ENCODE measurements around the gene SCFD2. TPM values are rescaled to one million over a fixed set of nuclear protein-coding genes. Genes with fewer than 3 reads are reported as not detected.
"Not testable (repeated sequence)": the region's sequence is repeated elsewhere in the genome, so short reads cannot be mapped to it uniquely, and the experiment has no call there.

SCFD2 gene
- total and polyA plus RNA-seq, 12 donors = 2.9 to 15.0 (median 9.7) TPM

- Histone ChIP-seq H3K4me3 (no peak overlapping the region), H3K9me3 (peaks cover 0 to 5% (median 0%) of the 10 kb centered on the region in 11 donors), H3K27ac (no peak overlapping the region), H3K36me3 (no peaks in the 10 kb centered on the region), H3K4me1 (no peaks in the 10 kb centered on the region), H3K27me3 (no peaks in the 10 kb centered on the region)
- ATAC-seq (no peak), DNase-seq (no peak)
- TF ChIP-seq, protein P1, sequence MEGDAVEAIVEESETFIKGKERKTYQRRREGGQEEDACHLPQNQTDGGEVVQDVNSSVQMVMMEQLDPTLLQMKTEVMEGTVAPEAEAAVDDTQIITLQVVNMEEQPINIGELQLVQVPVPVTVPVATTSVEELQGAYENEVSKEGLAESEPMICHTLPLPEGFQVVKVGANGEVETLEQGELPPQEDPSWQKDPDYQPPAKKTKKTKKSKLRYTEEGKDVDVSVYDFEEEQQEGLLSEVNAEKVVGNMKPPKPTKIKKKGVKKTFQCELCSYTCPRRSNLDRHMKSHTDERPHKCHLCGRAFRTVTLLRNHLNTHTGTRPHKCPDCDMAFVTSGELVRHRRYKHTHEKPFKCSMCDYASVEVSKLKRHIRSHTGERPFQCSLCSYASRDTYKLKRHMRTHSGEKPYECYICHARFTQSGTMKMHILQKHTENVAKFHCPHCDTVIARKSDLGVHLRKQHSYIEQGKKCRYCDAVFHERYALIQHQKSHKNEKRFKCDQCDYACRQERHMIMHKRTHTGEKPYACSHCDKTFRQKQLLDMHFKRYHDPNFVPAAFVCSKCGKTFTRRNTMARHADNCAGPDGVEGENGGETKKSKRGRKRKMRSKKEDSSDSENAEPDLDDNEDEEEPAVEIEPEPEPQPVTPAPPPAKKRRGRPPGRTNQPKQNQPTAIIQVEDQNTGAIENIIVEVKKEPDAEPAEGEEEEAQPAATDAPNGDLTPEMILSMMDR (IDR thresholded peaks at IDR 0.05) = no peak
- intact Hi-C loops (cut with DNase I) = no loop called here
- WGBS, 2 donors = 67 to 77% methylated on average over 2 of the region's 2 CpGs
Measured at GRCh38 chr4:53232371-53232770, 133.5 kb downstream of the SCFD2 start.

- Histone ChIP-seq H3K4me3 (no peak overlapping the region), H3K4me1 (no peaks in the 10 kb centered on the region), H3K36me3 (no peaks in the 10 kb centered on the region), H3K9me3 (peaks cover 0 to 5% (median 0%) of the 10 kb centered on the region in 11 donors), H3K27ac (no peak overlapping the region), H3K27me3 (no peaks in the 10 kb centered on the region)
- no peak for DNase-seq
- intact Hi-C loops (cut with DNase I) = no loop called here
- WGBS, 2 donors = 91 to 97% methylated on average over 1 of the region's 1 CpG
- TF ChIP-seq, protein P1 (IDR thresholded peaks at IDR 0.05) = no peak
- ATAC-seq = no peak
Measured at GRCh38 chr4:53228036-53228435, 137.8 kb downstream of the SCFD2 start.

GRCh38 chr4:53227451-53227850 lies 138.4 kb downstream of the SCFD2 start:
- peaks cover 0 to 5% (median 0%) of the 10 kb centered on the region in 11 donors for H3K9me3 ChIP-seq
- H3K27me3 ChIP-seq = no peaks in the 10 kb centered on the region
- H3K27ac ChIP-seq = no peak overlapping the region
- H3K36me3 ChIP-seq = no peaks in the 10 kb centered on the region
- intact Hi-C loops (cut with DNase I) = no loop called here
- DNase-seq (no peak), ATAC-seq (no peak)
- TF ChIP-seq, protein P1 (IDR thresholded peaks at IDR 0.05) = no peak
- no peak overlapping the region for H3K4me3 ChIP-seq
- no peaks in the 10 kb centered on the region for H3K4me1 ChIP-seq
- WGBS, 2 donors = 80 to 81% methylated on average over 3 of the region's 3 CpGs

GRCh38 chr4:53221832-53222480 lies 143.9 kb downstream of the SCFD2 start:
- TF ChIP-seq, protein P1 (IDR thresholded peaks at IDR 0.05) = no peak
- H3K4me3 ChIP-seq = no peak overlapping the region
- no peak for ATAC-seq
- H3K36me3 ChIP-seq = no peaks in the 10 kb centered on the region
- DNase-seq = no peak
- no peaks in the 10 kb centered on the region for H3K4me1 ChIP-seq
- intact Hi-C loops (cut with DNase I) = no loop called here
- 82 to 86% methylated on average over 3 of the region's 3 CpGs for WGBS, 2 donors
- H3K9me3 ChIP-seq = no peaks in the 10 kb centered on the region
- H3K27me3 ChIP-seq = no peaks in the 10 kb centered on the region
- H3K27ac ChIP-seq = no peak overlapping the region

GRCh38 chr4:53219148-53219547 lies 146.7 kb downstream of the SCFD2 start:
- ATAC-seq, H3K27me3 ChIP-seq, DNase-seq, H3K36me3 ChIP-seq, H3K27ac ChIP-seq, H3K9me3 ChIP-seq, H3K4me1 ChIP-seq, H3K4me3 ChIP-seq: not testable (repeated sequence)
- intact Hi-C loops (cut with DNase I) = loop anchor here in 1 of 10 donors (10.0 kb wide), 1 partner anchor 46 kb away; no protein-coding TSS in a partner anchor
- 97 to 98% methylated on average over 16 of the region's 16 CpGs for WGBS, 2 donors

Data from heart right ventricle (tissue), 16 donors.